Glutamatergic neuron (in vitro differentiated cells): Measurements from ENCODE around the gene TYR. TPM values are rescaled to one million over a fixed set of nuclear protein-coding genes. Genes with fewer than 3 reads are reported as not detected.
A peak's percentile ranks its signal among the peaks of the same experiment; 100 is the strongest.
"Not testable (repeated sequence)": the region's sequence is repeated elsewhere in the genome, so short reads cannot be mapped to it uniquely, and the experiment has no call there.

Source experiments
- DNase-seq: peaks from one replicate; pipeline ENCODE4 v3.0.0; 2022
- H3K27ac Mint-ChIP-seq: one replicate; pipeline ENCODE4 v1.8.0; 2020; ENCODE audit warnings: mild to moderate bottlenecking, mixed read lengths, inconsistent platforms; ENCODE audit not compliant: unreplicated experiment
- H3K27me3 Mint-ChIP-seq: one replicate; pipeline ENCODE4 v1.8.0; 2020; ENCODE audit warnings: mild to moderate bottlenecking, moderate library complexity, mixed read lengths, inconsistent platforms; ENCODE audit not compliant: unreplicated experiment
- H3K36me3 Mint-ChIP-seq: one replicate; pipeline ENCODE4 v1.8.0; 2020; ENCODE audit warnings: mild to moderate bottlenecking, mixed read lengths, inconsistent platforms; ENCODE audit not compliant: unreplicated experiment
- H3K4me1 Mint-ChIP-seq: one replicate; pipeline ENCODE4 v1.8.0; 2020; ENCODE audit warnings: mild to moderate bottlenecking, low read depth, mixed read lengths, inconsistent platforms; ENCODE audit not compliant: unreplicated experiment
- H3K4me3 Mint-ChIP-seq: one replicate; pipeline ENCODE4 v1.8.0; 2020; ENCODE audit warnings: mild to moderate bottlenecking, mixed read lengths, inconsistent platforms; ENCODE audit not compliant: unreplicated experiment
- H3K9me3 Mint-ChIP-seq: one replicate; pipeline ENCODE4 v1.8.0; 2020; ENCODE audit warnings: mild to moderate bottlenecking, moderate library complexity, mixed read lengths, inconsistent platforms; ENCODE audit not compliant: unreplicated experiment
- total RNA-seq: library from RNA; stranded (reverse); fragmentation: NEBNext Ultra II Directional; extraction: Animal tissue kit (Norgen Biotek cat#: 25700); gene quantifications from one replicate; pipeline ENCODE4 v1.2.1, GENCODE V29; 2021; ENCODE audit not compliant: unreplicated experiment
- TF ChIP-seq, protein P1 (sequence below): fragments of 200-600 bp; sonication (generic); IDR thresholded peaks from one replicate; pipeline ENCODE4 v1.5.0; 2021; ENCODE audit not compliant: partially characterized antibody, unreplicated experiment

TYR gene
- total RNA-seq, 1 donor from 2014 or later: not detected

DNA sequence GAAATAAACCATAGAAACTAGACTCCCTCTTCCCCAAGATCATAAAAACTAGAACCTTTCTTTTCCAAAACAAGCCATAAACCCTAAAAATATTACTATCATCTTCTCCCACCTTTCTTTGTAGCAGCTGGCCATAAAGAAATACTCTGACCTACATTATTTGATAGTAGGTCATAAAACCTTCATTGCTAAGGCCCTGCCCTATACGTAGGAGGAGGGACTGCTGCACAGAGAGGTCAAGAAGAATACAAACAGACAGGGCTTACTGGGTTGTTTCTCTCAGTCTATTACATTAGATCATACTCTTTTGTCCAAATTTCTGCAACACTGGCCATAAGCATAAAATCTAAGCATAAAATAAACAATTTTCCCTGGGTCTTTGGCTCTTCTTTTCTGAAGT is 101.5 kb downstream of the TYR start:
- Mint-ChIP-seq H3K9me3 (no peaks in the 10 kb centered on the region), H3K27ac (no peak overlapping the region), H3K36me3 (no peaks in the 10 kb centered on the region), H3K27me3 (no peaks in the 10 kb centered on the region), H3K4me1 (peaks cover 2% of the 10 kb centered on the region), H3K4me3 (no peak overlapping the region)
- TF ChIP-seq, protein P1, sequence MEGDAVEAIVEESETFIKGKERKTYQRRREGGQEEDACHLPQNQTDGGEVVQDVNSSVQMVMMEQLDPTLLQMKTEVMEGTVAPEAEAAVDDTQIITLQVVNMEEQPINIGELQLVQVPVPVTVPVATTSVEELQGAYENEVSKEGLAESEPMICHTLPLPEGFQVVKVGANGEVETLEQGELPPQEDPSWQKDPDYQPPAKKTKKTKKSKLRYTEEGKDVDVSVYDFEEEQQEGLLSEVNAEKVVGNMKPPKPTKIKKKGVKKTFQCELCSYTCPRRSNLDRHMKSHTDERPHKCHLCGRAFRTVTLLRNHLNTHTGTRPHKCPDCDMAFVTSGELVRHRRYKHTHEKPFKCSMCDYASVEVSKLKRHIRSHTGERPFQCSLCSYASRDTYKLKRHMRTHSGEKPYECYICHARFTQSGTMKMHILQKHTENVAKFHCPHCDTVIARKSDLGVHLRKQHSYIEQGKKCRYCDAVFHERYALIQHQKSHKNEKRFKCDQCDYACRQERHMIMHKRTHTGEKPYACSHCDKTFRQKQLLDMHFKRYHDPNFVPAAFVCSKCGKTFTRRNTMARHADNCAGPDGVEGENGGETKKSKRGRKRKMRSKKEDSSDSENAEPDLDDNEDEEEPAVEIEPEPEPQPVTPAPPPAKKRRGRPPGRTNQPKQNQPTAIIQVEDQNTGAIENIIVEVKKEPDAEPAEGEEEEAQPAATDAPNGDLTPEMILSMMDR: no peak
- DNase-seq: no peak

DNA sequence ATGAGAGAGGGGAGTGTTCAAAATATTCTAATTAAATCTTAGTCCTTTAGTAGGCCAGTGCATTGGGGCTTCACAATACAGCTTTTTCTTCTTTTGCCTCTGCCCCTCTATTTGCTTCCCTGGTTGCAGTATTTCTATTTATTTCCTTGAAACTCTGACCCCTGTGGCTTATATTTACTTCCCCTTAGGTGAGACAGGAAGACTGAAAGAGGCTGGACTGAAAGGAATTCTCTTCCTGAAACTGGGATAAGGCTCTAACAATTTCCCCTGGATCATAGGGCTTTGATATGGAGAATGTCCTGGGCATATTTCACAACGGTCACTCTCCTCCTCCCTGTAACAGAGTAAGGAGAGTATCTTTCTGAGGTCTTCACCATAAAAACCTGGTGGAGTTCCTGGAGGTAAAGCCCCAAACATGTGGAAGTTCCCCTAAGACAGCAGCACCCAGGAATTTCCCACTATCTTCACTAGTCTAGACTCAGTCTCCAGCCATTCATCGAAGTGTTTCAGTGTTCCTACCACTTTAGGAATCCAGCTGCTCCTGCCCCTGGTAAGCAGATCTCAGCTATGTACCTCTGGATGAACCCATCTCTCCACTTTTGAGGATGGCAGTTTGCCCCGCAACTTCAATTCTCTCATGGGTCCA is 103.5 kb downstream of the TYR start:
- not testable (repeated sequence) for H3K9me3 Mint-ChIP-seq, DNase-seq, H3K27me3 Mint-ChIP-seq, H3K4me3 Mint-ChIP-seq, H3K36me3 Mint-ChIP-seq, H3K4me1 Mint-ChIP-seq, H3K27ac Mint-ChIP-seq

DNA sequence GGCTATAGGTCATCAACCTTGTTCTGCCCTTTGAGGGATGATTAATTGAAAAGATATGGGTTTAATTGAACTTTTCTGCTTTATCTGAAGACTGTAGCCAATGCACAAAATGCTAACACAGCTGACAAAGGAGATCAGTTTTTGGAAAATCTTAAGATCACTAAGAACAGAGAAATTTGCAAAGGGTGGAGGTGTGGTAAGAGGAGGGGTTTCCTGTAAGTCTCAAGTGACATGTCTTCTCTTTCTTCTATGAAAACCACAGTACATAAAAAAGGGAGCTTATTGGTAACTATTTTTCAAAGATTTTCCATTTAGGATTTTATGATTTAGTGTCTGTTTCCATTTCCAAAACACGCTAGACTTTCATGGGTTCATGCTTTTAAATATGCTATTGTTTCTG is 108.9 kb downstream of the TYR start:
- H3K9me3 Mint-ChIP-seq, H3K4me1 Mint-ChIP-seq, H3K36me3 Mint-ChIP-seq, DNase-seq, H3K4me3 Mint-ChIP-seq, H3K27me3 Mint-ChIP-seq, H3K27ac Mint-ChIP-seq: not testable (repeated sequence)

DNA sequence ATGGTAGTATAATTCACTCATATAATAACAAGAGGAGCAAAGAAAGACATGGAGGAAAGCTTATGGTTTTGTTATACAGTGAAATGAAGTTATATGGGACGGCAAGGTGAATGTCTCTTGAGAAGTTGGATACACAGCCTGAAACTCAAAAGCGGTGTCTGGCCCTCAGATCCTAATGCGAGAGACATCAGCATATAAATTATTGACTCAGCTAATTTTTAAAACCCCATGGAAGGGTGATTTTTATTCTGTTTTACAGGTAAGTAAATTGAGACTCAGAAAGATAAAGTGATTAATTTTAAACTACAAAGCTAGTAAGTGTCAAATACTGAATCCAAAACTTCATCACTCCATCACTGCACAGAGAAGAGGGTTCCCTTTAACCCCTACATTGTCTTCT is 110.3 kb downstream of the TYR start:
- not testable (repeated sequence) for H3K27ac Mint-ChIP-seq, DNase-seq, H3K4me1 Mint-ChIP-seq, H3K4me3 Mint-ChIP-seq, H3K9me3 Mint-ChIP-seq, H3K36me3 Mint-ChIP-seq, H3K27me3 Mint-ChIP-seq

DNA sequence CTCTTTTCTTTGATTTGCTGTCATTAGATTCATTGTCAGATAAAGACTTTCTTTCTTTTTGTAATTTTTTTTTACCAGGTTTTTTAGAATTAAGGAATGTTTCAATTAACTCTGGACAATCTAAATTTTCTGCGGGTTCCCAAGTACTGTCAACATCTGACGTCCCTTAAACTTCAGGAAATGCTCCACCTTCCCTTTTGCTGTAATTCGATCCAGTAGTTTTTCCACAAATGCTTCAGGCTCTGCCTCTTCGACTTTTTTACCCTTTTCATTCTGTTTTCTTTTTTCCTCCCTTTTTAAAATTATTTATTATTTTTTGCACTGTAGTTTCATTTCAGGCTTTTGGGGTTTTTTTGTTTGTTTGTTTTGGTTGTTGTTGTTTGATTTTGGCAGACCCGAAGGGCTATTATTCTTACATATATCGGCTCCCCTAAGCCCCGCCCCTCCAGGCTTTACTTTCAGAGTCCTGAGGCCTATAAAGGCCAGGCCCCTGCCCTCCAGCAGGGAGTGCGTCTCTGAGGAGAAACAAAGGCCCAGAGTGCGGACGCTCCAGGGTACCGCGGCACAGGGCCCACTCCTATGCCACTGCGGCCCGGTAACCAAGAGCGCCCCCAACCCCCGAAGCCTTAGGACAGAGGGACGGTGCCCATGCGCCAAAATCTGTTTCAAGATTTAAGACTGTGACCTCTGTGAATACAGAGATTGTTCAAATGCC is 116.4 kb downstream of the TYR start:
- no peaks in the 10 kb centered on the region for H3K9me3 Mint-ChIP-seq
- no peaks in the 10 kb centered on the region for H3K36me3 Mint-ChIP-seq
- no peak overlapping the region for H3K4me3 Mint-ChIP-seq
- TF ChIP-seq, protein P1: no peak
- H3K27ac Mint-ChIP-seq: no peak overlapping the region
- DNase-seq: peak; percentile 23
- H3K4me1 Mint-ChIP-seq: no peaks in the 10 kb centered on the region
- H3K27me3 Mint-ChIP-seq: peaks cover 2% of the 10 kb centered on the region

DNA sequence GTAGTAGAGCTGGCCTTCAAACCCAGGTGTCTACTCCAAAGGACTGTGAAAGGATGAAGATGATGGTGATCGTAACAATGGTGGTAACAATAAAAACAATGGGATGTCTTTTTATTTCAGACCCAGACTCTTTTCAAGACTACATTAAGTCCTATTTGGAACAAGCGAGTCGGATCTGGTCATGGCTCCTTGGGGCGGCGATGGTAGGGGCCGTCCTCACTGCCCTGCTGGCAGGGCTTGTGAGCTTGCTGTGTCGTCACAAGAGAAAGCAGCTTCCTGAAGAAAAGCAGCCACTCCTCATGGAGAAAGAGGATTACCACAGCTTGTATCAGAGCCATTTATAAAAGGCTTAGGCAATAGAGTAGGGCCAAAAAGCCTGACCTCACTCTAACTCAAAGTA is 117.3 kb downstream of the TYR start:
- H3K4me3 Mint-ChIP-seq, H3K9me3 Mint-ChIP-seq, H3K36me3 Mint-ChIP-seq, H3K27ac Mint-ChIP-seq, DNase-seq, H3K4me1 Mint-ChIP-seq, H3K27me3 Mint-ChIP-seq: not testable (repeated sequence)

DNA sequence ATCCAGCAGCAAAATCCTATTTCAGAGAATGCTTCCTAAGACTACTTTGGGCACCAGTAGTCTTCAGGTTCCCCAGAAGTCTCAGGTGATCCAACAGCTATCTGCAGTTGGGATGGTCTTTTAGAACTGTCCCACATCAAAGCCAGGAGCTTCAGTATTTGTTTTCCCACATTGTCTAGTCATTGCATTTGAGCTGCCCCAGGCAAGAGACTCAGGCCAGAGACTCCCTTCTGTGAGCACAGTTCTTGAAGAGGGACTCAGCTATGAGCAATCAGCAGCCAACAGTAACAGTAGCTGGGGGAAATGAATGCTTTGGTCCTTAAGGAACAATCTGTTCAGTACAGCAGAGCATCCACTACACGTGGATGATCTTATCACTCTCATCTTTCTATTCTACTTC is 125.4 kb downstream of the TYR start:
- DNase-seq, H3K27me3 Mint-ChIP-seq, H3K4me1 Mint-ChIP-seq, H3K9me3 Mint-ChIP-seq, H3K4me3 Mint-ChIP-seq, H3K27ac Mint-ChIP-seq, H3K36me3 Mint-ChIP-seq: not testable (repeated sequence)

DNA sequence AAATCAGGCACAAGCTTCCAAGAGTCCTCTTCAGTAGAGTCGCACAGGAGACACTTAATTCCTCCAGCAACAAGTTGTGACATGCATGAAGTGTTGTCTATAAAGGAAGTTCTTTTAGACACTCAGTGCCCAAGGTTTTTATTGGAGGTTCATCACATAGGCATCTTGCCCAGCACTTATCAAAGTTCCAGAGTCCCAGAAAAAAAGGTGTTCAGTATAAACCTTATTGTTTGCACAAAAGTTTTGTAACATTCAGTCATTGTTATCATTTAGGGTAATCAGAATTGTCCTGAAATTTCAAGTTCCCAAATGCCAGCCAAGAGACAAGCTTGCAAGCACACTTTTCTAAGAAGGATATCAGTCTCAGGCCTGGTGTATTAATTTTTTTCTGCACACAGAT is 130.6 kb downstream of the TYR start:
- not testable (repeated sequence) for DNase-seq, H3K36me3 Mint-ChIP-seq, H3K4me3 Mint-ChIP-seq, H3K27me3 Mint-ChIP-seq, H3K9me3 Mint-ChIP-seq, H3K27ac Mint-ChIP-seq, H3K4me1 Mint-ChIP-seq

DNA sequence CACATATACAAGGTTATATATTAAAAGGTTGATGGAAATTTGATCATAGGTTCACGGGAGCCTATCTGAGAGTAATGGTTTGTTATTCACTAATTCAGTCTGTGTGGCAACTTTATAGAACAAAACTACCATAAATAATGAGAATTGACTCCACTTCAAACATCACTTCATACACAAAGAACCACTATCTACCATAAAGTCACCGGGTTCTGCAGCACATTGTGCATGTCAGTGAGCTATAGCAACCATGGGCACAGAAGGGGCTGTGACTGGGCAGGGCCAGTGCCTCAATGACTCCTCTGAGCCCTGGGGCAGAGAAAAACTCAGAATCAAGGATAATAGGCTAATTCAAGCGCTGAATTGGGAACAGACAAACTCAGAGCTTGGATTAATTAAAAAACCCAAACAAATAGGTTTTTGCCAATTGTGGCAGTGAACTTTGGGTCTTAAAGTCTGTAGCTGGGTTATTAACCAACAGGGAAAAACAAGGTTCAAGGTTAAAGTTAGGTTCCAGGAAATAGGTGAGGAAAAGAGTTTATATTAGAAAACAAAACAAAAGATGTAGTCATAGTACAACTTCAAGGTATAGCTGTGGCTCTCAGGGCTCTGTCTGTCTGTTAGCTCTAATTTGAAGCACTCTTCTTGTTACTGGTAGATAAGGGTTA is 131.8 kb downstream of the TYR start:
- H3K4me1 Mint-ChIP-seq: not testable (repeated sequence)

DNA sequence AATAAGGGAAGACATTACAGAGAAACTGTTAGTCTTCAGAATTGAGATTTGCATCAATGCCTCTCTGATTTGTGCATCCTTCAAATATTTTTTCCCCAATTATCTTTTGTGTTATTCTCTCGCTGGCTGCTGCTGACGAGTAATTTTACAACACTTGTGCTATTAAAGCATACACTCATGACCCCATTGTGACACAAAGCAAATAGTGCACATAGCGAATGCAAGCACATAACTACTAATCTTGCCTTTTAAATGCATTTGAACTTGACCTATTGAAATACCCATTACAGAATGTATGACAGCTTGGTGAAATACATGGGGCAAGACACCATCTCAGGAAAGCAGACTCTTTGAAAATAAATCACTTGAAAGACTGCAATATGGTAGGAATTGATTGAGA is 132.9 kb downstream of the TYR start:
- DNase-seq, H3K9me3 Mint-ChIP-seq, H3K27ac Mint-ChIP-seq, H3K27me3 Mint-ChIP-seq, H3K4me1 Mint-ChIP-seq, H3K36me3 Mint-ChIP-seq, H3K4me3 Mint-ChIP-seq: not testable (repeated sequence)

More for the DNA sequence above, 131.8 kb downstream of the TYR start:
- H3K4me3 Mint-ChIP-seq, H3K27ac Mint-ChIP-seq, H3K27me3 Mint-ChIP-seq, H3K9me3 Mint-ChIP-seq, H3K36me3 Mint-ChIP-seq, DNase-seq: not testable (repeated sequence)
